Measurements from ENCODE around the gene IL22.

GRCh38 chr12:68240975-68241374 is 12.4 kb downstream of the IL22 start:
- TF ChIP-seq POLR2A (IDR thresholded peaks at IDR 0.05) = no peak
- no peak for TF ChIP-seq CTCF (IDR thresholded peaks at IDR 0.05)
- TF ChIP-seq EP300 (IDR thresholded peaks at IDR 0.05; ENCODE audit: low read depth) = no peak

All from transverse colon (tissue), 3 donors.